Measurements from ENCODE around the gene FAM83D. TPM values are rescaled to one million over a fixed set of nuclear protein-coding genes. Genes with fewer than 3 reads are reported as not detected.

FAM83D gene
- total RNA-seq, 1 donor from 2014 or later, result 0.53 TPM

GRCh38 chr20:38999217-38999616 is 73.0 kb downstream of the FAM83D start:
- TF ChIP-seq CTCF (IDR thresholded peaks at IDR 0.05), result no peak

GRCh38 chr20:38999965-39000910 is 74.0 kb downstream of the FAM83D start:
- peaks cover 55 to 64% of the 10 kb centered on the region in 2 donors for H3K36me3 ChIP-seq

More at GRCh38 chr20:38999217-38999616, 73.0 kb downstream of the FAM83D start:
- Histone ChIP-seq H3K27ac (no peak overlapping the region), H3K36me3 (peaks cover 54 to 65% of the 10 kb centered on the region in 2 donors), H3K9me3 (no peaks in the 10 kb centered on the region), H3K4me3 (no peak overlapping the region), H3K4me1 (no peaks in the 10 kb centered on the region), H3K27me3 (no peaks in the 10 kb centered on the region)
- no peak for DNase-seq (ENCODE audit: low spot score in 2 of 2)
- intact Hi-C loops (cut with DNase I), result no loop called here

More at GRCh38 chr20:38999965-39000910, 74.0 kb downstream of the FAM83D start:
- DNase-seq (ENCODE audit: low spot score in 2 of 2), result no peak
- Histone ChIP-seq H3K4me1 (no peaks in the 10 kb centered on the region), H3K27ac (no peak overlapping the region), H3K9me3 (no peaks in the 10 kb centered on the region), H3K4me3 (no peak overlapping the region), H3K27me3 (no peaks in the 10 kb centered on the region)
- TF ChIP-seq CTCF (IDR thresholded peaks at IDR 0.05), result no peak
- intact Hi-C loops (cut with DNase I), result no loop called here

Other genes starting within 250 kb of the FAM83D start
- gene SLC32A1, start 201.9 kb upstream of the FAM83D start, total RNA-seq, result not detected
- gene ACTR5, start 178.0 kb upstream of the FAM83D start, total RNA-seq, result 5.9 TPM
- gene PPP1R16B, start 120.7 kb upstream of the FAM83D start, total RNA-seq, result 26.4 TPM
- gene DHX35, start 35.9 kb downstream of the FAM83D start, total RNA-seq, result 35.3 TPM

All from ascending aorta (tissue), 2 donors.